Measurements from ENCODE around the gene MMUT. TPM values are rescaled to one million over a fixed set of nuclear protein-coding genes. Genes with fewer than 3 reads are reported as not detected.
A peak's percentile ranks its signal among the peaks of the same experiment; 100 is the strongest.
"Not testable (repeated sequence)": the region's sequence is repeated elsewhere in the genome, so short reads cannot be mapped to it uniquely, and the experiment has no call there.

MMUT gene
- total RNA-seq, 4 donors from 2014 or later: 19.3 to 27.6 (median 23.6) TPM

GRCh38 chr6:49409951-49410542 is 53.0 kb downstream of the MMUT start:
- Histone ChIP-seq H3K27me3 (no peaks in the 10 kb centered on the region), H3K9me3 (no peaks in the 10 kb centered on the region), H3K27ac (no peak overlapping the region), H3K36me3 (no peaks in the 10 kb centered on the region), H3K4me3 (no peak overlapping the region), H3K4me1 (no peaks in the 10 kb centered on the region)
- TF ChIP-seq POLR2AphosphoS5 (IDR thresholded peaks at IDR 0.05) (no peak), POLR2A (IDR thresholded peaks at IDR 0.05) (no peak), EP300 (IDR thresholded peaks at IDR 0.05) (no peak), CTCF (IDR thresholded peaks at IDR 0.05) (peak; percentile 59 to 79 (median 68))
- 17 to 27% methylated on average over 6 to 7 of the region's 9 CpGs for WGBS, 2 donors (ENCODE audit: low coverage in 1 of 2)
- ATAC-seq: peak; percentile 51

DNA sequence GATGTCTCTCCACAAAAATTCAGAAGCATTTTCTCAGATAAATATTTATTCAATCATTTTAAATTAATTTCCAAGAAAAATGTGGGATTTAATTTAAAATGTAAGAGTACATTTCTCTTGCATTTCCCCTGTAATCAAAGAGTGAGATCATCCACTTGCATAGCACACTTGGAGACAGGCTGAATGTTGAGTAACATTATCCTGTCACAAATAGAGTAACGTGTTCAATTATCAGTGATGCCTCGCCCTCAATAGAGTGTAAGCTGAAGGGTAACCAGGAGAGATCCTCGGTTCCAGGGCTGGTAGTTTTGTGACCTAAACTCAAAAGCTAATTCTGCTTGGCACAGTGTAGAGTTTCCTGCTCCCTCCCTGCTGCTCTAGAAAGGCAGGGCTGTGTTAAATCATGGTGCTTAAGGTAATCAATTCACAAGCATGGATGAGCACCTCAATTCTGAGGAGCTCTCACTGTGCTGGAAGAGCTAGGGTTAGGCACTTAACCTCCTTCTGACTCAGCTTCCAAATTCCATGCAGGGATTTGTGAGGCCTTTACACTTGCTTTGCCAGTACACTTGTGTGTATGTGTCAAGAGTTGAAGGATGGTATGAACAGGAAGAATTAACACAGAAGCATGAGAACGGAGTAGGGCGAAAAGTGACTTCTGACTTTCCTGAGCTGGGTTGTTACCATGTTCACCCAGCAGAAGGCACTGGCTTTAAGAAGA is 56.6 kb downstream of the MMUT start:
- ATAC-seq: no peak

DNA sequence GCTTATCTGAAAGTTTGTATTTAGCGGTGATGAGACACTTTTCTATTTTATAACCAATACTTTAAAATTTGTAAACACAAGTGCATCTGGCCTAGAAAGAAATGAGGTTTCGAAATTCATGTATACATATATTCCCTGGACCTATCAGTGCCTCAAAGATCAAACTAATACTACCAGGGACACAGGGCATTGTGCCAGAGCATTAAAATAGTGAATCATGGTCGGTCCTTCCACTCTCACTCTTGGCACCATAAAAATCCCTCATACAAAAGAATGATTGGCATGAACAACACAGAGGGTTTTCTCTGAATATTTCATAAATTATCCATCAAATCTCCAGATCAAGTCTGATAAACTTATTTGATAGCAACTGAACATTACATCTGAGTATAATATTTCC is 62.0 kb downstream of the MMUT start:
- WGBS, 2 donors (ENCODE audit: low coverage in 1 of 2): 55 to 64% methylated on average over 2 to 3 of the region's 3 CpGs
- no peak for TF ChIP-seq EP300 (IDR thresholded peaks at IDR 0.05)

More for the DNA sequence above, 56.6 kb downstream of the MMUT start:
- WGBS, 2 donors (ENCODE audit: low coverage in 1 of 2): 66 to 87% methylated on average over 3 to 5 of the region's 5 CpGs
- Histone ChIP-seq H3K9me3 (no peaks in the 10 kb centered on the region), H3K27ac (no peak overlapping the region), H3K36me3 (no peaks in the 10 kb centered on the region), H3K27me3 (no peaks in the 10 kb centered on the region), H3K4me1 (no peaks in the 10 kb centered on the region), H3K4me3 (no peak overlapping the region)
- no peak for TF ChIP-seq EP300 (IDR thresholded peaks at IDR 0.05)
- TF ChIP-seq POLR2A (IDR thresholded peaks at IDR 0.05): no peak
- no peak for TF ChIP-seq CTCF (IDR thresholded peaks at IDR 0.05)
- TF ChIP-seq POLR2AphosphoS5 (IDR thresholded peaks at IDR 0.05): no peak

GRCh38 chr6:49386667-49387508 is 76.2 kb downstream of the MMUT start:
- not testable (repeated sequence) for H3K27me3 ChIP-seq, H3K36me3 ChIP-seq, H3K4me3 ChIP-seq, ATAC-seq, H3K27ac ChIP-seq, H3K9me3 ChIP-seq, H3K4me1 ChIP-seq
- WGBS, 2 donors (ENCODE audit: low coverage in 1 of 2): 85 to 86% methylated on average over 15 to 18 of the region's 28 CpGs

More for the DNA sequence above, 62.0 kb downstream of the MMUT start:
- Histone ChIP-seq H3K36me3 (no peaks in the 10 kb centered on the region), H3K4me3 (no peak overlapping the region), H3K4me1 (no peaks in the 10 kb centered on the region), H3K27ac (no peak overlapping the region), H3K9me3 (no peaks in the 10 kb centered on the region), H3K27me3 (no peaks in the 10 kb centered on the region)
- ATAC-seq: no peak

GRCh38 chr6:49384904-49385303 is 78.1 kb downstream of the MMUT start:
- Histone ChIP-seq H3K36me3 (no peaks in the 10 kb centered on the region), H3K27ac (no peak overlapping the region), H3K27me3 (no peaks in the 10 kb centered on the region), H3K9me3 (no peaks in the 10 kb centered on the region), H3K4me1 (no peaks in the 10 kb centered on the region), H3K4me3 (no peak overlapping the region)
- no peak for ATAC-seq
- WGBS, 2 donors (ENCODE audit: low coverage in 1 of 2): 35 to 55% methylated on average over 2 of the region's 2 CpGs
- TF ChIP-seq POLR2A (IDR thresholded peaks at IDR 0.05): no peak
- no peak for TF ChIP-seq EP300 (IDR thresholded peaks at IDR 0.05)
- TF ChIP-seq CTCF (IDR thresholded peaks at IDR 0.05): no peak
- TF ChIP-seq POLR2AphosphoS5 (IDR thresholded peaks at IDR 0.05): no peak

Other genes with a start within 250 kb of the MMUT start
- 1 to 10 TPM; 5.0 to 9.3 (median 5.6) TPM for gene CENPQ, start 117 bp upstream of the MMUT start, total RNA-seq
- gene GLYATL3, start 36.7 kb upstream of the MMUT start, total RNA-seq: not detected
- 1 to 10 TPM; 1.6 to 2.6 (median 2.1) TPM for gene C6orf141, start 87.4 kb upstream of the MMUT start, total RNA-seq
- gene RHAG, start 173.6 kb upstream of the MMUT start, total RNA-seq: under 1 TPM in 3 of 4 donors, not detected in 1; 0.25 to 0.94 (median 0.27) TPM